GM21390 (cell line): ENCODE results near the gene CCDC197.

Experiments
- ATAC-seq: cut with Tn5 transposase; IDR thresholded peaks from one replicate; pipeline ENCODE4 v1.9.1; 2021; ENCODE audit not compliant: unreplicated experiment

The CCDC197 gene

DNA sequence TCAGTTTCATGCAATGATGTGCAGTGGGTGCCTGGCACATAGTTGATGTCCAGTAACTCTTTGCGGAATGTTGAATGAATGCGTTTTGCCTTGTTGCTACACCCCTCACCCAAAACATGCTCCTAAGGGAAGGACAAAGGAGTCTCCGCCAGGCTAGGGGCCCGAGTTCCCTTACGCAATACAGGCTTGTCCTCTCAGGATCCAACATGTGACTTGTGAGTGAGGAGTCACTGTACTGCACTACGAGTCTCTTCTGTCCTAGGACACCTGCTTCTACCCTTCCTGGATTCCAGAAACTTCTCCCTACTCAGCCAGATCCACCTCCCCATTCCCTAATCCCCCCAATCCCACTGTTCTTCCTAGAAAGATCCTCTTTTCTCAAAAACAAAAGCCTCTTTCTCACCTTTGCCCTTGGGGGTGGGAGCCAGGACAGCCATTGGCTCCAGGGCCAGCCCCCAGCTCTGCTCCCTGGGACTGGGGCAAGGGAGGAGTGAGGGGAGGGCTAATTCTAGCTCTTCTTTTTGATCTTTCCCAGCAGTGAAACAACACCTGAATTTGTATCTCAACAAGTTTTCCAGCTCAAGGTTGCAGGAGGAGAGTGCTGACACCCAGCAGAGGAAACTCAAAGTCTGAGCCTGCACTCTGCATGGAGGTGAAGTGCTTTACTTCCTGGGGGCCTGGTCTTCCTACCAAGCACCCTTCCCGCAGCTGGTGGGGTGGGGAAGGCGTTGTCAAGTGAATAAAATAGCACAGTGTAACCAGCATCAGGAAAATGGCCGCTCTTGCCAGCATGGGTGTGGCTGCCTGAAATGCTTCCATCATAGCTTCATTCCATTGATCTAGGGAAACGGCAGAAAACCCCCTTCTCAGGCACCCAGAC lies 25.7 kb downstream of the CCDC197 start:
- no peak for ATAC-seq

DNA sequence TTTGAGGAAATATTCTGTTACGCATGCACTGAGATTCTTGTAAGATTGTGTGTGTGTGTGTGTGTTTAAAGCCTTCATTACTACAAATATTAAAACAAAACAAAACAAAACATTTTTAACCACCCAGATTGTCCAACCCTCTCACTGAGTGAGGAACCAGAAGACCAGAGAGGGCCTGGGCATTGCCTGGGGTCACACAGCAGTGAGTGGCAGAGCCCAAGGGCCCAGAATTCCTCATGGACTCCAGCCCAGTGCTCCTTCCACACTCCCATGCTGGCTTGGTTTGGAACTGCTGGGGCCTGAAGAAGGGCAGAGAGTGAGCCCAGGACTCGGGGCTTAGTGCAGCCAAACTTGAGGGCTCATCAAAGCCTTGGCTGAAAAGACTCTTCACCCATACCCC lies 27.4 kb downstream of the CCDC197 start:
- no peak for ATAC-seq

DNA sequence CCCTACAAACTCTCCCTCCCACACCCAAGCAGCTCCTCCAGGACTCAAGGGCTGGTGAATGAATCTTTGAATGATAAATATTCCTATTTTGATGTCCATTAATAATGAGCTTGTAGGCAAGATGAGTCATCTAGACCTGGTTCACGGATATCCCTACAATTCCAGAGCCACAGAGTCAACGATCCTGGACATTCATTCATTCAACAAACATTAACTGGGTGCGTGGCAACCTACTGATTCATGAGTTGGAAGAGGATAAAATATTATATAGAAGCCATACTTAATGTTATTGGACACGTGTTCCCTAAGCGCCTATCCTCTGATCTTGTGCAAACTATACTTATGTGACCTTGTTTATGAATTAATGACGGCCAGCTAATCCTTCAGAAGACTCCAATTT lies 28.6 kb downstream of the CCDC197 start:
- no peak for ATAC-seq

DNA sequence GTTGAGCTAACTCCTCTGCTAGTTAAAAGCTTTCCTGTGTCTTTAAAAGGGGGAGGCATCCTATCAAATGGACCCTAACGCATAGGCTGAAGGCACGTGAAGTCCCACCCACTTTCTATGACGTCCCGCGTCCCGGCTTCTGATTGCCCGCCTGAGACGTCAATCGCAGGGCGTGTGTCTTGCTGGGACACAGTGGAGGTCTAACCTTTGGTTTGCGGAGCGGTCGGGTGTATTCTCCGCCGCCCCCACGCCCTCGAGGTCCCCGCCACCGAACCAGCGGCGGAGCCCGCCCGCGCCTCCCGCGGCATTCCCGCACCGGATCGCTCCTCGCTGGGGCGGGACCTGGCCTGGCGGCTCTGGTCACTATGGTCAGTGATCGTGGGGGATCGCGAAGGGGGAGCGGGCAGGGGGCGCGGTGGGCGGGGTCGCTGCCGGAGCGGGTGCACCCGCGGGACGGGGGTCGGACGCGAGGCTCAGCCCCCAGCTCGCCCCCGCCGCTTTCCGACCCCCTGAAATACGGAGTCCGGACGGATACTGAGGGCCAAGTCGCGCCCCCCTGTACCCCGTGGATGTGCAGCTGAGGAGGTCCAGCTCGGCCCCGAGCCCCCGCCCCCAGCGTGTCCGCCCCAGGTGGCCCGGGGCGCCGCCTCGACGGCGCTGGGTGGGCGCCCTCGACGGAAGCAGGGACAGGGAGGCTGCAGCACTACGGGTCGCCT lies 29.2 kb downstream of the CCDC197 start, which contains the start of gene OTUB2:
Gene OTUB2 (plus strand): TSS at position 168 of the 716 bp plus-strand sequence. CDS start 198 bp downstream, at position 366.
- ATAC-seq = peak; percentile 100

DNA sequence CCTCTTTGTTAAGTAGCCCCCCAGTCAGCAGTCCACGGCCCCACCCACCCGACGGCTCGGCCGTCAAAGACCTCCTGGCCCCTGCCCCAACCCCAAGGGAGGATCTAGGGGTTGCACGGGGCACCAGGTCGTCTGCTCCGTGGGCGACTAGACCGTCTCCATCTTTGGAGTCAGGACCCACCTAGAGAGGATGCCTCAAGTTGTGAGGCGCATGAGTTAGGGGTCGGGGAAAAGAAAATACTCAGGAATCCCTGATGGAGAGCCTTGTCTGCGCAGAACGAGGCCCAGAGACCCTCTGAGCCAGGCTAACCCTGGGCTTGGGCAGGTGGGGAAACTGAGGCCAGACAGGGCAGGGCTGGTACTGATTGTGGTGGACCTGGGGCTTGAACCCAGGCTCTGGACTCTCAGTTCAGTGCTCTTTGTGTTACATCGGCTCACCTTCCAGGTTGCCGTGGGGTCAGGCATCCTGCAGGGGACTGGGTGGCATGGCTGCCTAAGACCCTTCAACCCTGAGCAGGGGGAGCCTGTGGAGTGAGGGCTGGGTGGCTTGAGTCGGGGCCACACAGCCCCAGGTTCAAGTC lies 29.9 kb downstream of the CCDC197 start:
- ATAC-seq = no peak

DNA sequence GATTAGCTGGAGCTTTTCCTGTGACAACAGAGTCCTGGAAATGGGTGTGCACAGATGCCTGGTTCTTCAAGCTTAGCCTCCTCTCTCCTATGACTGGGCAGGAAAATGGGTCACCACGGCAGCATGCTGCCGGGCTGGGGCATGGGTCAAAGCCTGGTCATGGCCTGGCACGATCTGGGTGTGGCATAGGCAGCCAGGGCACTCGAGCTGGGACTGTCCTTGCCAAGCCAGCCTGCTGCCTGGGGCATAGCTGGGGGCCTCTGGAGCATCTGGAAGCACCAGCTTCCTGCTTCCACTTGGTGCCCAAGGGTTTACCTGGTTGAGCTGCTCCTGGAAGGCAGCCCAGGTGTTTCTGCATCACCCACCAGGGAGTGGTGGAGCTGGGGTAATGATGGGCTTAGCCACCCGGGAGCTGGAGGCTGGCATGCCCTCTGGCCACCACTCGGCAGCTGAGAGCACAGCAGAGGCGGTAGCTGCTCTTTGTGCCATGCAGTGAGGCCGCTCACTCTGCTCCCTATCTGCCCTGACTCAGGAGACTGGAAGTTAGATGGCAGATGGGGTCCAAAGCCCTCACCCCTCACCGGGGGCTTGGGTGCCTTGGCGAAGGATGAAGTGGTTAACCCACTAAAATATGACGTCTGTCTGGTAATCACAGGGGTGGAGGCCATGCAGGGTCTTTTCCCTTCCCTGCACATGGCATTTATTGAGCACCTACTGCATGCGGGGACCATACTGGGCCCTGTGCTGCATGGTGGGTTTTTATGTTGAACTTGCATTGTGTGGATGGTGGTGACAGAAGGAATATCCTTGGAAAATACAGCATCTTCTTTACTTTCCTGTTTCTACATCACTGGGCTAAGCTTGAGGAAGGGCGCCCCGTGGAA lies 30.7 kb downstream of the CCDC197 start:
- ATAC-seq = no peak

DNA sequence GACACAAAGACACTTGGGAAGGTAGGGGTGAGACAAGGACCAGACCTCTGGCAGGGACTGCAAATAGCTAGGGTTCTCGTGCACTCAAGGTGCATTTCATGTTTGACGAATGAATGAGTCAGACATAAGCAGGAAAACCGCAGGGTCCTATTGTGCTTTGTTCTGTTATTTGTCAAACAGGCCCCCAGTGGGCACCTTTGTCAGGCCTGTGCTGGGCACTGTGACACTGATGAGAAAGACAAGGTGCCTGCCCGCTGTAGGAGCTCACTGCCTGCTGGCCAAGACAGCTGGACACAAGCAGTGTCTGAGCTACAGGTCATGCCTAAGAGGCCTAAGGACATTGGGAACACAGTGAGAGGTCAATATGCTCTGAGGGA lies 31.3 kb downstream of the CCDC197 start:
- no peak for ATAC-seq

DNA sequence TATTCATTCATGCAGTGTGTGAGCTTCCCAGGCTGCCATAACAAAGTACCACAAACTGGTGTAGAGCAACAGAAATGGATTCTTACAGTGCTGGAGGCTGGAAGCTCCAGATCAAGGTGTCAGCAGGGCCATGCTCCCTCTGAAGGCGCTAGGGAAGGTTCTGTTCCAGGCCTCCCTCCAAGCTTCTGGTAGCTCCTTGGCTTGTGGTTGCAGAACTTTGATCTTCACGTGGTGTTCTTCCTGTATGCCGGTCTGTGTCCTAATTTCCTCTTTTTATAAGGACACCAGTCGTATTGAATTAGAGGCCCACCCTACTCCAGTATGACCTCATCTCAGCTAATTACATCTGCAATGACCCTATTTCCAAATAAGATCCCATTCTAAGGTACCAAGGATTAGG lies 32.2 kb downstream of the CCDC197 start:
- ATAC-seq = no peak

DNA sequence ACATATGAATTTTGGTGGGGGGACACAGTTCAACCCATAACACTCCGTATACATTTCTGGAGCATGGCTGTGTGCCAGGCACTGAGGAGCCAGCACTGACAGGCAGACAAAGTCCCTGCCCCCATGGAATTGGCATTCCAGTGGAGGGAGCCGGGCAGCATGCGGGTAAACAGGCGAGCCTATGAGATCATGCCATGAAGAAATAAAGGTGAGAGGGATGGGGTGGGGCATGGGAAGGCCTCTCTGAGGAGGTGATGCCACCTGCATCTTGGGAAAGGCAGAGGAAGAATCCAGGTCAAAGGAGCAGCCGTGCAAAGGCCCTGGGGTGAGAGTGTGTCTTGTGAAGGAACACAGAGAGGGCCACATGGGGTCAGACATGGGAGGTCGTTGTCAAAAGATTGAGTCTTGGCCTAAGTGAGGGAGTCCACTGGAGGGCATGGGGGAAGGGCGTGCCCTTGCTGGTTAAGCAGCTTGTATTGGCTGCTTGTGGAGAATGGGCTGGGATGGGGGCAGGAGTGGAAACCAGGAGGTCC lies 32.6 kb downstream of the CCDC197 start:
- no peak for ATAC-seq

DNA sequence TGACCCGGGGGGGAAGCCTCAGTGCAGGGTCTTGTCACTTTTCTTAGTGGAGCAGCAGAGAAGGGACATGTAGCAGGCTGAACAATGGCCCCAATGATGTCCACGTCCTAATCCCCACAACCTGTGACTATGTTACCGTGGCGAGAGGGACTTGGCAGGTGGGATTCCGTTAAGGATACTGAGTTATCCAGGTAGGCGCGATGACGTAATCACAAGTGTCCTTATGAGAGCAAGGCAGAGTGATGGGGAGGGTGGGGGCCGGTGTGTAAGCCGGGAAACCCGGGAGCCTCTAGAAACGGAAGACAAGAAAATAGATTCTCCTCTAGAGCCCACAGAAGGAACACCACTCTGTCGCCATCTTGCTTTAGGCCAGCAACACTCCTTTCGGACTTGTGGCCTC lies 33.5 kb downstream of the CCDC197 start:
- no peak for ATAC-seq

DNA sequence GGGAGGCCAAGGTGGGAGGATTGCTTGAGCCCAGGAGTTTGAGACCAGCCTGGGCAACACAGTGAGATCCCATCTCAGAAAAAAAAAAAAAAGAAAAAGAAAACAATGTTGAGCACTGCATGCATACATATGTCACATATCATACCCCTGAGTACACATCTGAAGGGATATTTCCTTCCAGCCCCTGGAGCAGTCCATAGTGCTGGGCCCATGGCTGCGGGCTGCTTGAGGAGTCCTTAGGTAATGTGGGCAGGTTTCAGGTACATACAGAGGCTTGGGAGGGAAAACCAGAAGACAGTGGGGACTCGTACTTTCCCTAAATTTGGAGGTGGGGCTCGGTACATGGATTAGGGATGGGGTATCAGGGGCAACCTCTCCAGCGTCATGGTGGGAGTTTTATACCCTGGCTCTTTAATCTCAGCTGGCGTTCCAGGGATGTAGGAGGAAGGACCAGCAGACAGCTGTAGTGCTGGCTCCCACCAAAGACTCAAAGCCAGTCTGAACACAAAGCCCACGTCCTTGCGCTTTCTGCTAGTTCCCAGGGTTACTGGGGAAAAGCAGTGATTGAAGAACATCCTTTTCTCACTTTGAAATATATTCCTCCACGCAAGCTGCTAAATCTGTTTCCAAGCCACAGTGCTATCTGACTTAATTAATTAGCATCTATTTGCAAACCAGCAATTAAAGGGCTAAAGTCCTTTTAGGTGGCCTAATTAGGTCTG lies 34.2 kb downstream of the CCDC197 start:
- no peak for ATAC-seq

DNA sequence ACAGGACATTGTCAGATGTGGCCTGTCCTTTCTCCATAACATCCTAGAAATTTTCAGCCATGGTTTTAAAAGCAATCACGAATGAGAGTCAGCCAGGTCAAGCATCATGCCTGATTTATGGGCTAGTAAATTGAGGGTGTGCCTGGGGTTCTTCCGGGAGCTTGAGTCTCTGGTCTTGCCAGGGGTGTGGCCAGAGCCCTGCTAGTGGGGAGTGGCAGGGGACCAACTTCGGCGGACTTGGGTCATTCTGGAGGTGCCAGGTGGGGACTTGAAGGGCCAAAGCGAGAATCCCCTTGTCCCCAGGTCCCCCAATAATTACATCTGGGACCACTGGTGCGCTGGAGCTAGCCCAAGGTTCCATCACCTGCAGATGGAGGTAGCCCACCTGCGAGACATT lies 34.8 kb downstream of the CCDC197 start:
- ATAC-seq = no peak

DNA sequence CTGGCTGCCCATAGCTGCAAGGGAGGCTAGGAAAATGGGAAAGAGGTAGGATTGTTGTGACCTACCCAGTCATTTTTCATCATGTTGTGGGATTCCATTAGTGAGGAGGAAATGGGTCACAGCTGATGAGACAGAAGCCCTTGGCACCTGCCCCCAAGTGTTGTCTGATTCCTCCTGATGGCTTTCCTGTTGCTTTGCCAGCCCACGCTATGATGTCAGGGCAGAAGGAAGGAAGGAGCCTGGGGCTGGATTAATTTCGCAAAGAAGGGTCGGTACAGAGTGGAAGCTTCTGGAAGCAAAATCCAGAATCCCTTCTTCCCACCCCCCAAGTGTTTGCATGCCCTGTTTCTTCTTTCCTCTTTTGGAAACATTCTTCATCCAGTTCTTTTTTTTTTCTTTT lies 37.8 kb downstream of the CCDC197 start:
- no peak for ATAC-seq

DNA sequence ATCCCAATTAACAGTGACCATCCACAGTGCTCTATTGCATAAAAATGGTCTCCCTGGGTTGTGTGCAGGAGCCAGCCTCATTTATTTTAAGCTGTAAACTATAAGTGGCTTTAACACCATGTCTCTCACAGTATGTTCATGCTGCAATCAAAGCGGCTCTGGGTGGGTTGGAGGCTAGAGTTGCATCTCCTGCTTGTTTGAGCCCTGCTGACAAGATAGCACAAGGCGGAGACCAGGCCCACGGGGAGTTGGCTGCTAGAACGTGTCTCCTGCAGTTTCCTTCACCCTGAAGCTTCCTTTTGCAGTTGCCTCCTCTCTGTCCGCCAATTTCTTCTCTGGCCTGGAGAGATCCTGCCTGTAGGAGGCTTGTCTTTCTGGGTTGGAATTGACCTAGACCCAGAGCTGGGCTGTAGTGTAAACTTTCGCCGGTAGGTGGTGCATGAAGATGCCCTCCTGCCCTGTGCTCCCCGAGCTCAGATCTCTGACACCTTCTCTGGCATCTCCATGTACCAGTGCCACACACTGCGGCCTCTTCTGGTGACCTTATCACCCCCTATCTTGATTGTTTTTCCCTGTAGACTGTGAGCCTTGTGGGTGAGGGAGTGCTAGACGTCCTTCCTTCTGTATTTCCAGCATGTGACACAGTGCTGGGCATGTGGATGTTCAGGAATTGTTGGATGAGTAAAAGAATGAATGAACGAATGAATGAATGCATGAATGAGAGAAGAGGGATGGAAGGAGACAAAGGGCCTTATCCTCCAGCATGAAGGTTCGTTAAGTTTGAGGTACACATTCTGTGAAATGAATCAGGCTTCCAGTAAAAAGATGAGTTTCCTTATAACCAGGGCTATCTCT lies 39.4 kb downstream of the CCDC197 start:
- peak; percentile 94 for ATAC-seq

DNA sequence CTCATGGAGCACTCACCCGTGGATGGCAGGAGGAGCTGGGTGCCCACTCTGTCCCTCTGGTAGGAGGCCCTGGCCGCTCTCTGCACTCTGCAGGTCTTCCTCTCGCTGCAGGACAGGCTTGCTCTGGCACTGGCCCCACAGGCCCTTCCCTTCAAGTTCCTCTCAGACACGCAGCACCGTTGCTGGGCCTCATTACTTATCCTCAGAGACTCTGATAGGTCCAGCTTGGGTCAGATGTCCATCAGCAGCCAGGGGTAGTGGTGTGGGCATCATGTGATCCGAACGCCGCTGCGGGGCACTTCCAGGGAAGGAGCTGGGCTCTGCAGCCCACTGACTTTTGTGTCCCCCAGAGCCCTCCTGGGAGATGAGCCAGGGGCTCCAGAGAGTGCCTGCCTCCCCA lies 40.9 kb downstream of the CCDC197 start:
- ATAC-seq = no peak

DNA sequence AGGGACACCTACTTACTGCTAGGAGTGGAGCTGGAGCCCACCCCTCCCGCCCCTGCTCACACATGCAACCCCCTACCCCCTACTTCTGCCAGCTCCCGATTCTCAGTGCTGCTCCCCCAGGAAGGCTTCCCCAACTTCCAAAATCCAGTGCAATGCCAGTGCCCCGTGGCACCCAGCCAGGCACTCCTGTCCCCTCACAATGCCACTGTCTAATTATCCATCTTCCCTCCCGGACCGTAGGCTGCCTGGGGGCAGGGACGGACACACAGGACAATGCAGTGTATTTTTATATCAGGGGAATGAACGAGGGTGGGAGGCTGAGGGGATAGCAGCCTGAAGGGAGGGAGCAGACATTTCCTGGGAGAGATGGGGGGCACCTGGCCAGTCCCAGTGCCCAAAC lies 41.4 kb downstream of the CCDC197 start:
- no peak for ATAC-seq

DNA sequence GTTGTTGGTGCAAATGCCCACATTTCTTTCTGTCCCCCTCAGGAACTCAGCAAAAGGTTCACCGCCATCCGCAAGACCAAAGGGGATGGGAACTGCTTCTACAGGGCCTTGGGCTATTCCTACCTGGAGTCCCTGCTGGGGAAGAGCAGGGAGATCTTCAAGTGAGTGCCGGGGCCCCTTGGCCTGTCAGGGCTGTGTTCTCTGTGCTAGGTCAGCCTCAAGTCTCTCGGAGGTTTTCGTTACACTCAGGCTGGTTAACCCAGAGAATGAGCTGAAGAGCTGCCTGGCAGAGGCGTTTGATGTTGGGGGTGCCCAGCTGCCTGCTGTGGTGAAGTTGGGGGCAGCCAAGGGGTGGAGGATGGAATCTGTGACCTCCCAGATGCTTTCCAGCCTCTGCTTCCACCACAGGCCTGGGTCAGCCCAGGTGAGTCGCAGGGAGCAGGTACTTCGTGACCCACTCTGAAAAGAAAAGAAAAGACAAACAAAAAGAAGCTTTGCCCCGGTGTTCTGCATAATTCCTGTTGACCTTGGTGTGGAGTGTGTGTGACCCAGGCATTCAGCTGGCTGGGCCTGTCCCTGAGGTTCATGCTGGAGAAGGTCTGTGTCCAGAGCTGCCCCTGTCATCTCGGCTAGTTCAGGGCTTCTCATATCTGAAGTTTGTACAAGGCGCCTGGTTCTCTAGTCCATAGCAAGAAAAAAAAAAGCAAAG lies 42.0 kb downstream of the CCDC197 start:
- no peak for ATAC-seq

DNA sequence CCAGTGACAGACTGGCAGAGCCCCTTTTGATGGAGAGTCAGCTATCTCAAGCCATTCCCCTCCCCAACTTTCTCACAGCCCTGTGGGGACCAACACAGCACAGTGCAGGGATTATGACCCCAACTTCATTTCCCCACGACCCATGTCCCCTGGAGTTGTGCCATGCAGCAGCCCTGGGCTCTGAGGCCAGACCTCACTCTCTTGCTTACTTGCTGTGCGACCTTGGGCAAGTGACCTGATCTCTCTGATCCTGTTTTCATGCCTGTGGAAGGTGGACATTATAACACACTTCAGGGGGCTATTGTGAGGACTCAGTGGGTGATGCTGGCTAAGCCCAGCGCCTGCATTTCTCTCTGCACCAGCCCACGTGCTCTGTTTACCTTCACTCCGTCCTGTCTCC lies 43.1 kb downstream of the CCDC197 start:
- no peak for ATAC-seq

DNA sequence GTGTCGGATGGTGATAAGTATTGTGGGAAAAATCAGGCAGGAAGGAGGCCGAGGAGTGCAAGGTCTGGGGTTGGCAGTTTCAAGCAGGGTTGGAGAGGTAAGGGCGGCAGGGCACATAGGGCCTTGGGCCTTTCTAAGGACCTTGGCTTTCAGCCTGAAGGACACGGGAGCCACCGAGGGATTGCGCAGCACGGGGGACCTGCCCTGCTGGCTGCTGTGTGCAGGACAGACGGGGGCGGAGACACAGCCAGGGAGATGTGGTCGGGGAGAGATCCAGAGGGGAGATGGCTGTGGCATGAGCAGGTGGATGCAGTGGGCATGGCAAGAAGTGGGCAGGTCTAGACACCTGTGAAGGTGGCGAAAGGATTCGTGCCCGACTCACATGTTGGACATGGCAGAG lies 43.7 kb downstream of the CCDC197 start:
- no peak for ATAC-seq
